ENCODE measurements around the gene IL1R2. TPM values are rescaled to one million over a fixed set of nuclear protein-coding genes. Genes with fewer than 3 reads are reported as not detected.

IL1R2 gene
- total and polyA plus RNA-seq, 9 of the 15 experiments (the other 6 are each of a cell fraction or from before 2014, with no cell fraction given): 0.13 TPM; not detected in 8

DNA sequence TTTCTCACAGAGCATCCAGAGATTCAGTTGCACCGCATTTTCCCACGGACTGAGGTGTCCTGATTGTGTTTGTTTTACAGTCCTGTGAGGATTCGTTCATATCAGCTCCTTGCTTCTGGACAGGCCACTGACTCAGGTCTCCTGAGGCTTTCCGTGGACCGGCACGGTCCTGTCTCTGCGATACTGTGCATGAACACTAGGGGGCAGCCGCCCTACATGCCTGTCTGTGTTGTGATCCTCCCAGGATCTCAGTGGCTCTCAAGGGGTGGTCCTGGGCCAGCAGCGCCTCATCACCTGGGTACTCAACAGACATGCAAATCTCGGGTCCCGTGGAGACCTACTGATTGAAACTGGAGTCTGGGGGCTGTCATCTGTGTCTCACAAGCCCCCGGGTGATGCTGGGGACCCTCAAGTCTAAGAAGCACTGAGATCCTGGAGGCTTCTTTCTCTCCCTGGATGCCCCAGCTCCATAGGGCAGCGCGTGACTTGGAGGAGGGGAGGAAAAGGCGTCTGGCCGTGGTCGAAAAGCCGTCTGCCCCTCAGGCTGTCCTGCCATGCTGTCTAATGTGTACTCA, 28.9 kb downstream of the IL1R2 start (continued):
- TF ChIP-seq, protein P1, sequence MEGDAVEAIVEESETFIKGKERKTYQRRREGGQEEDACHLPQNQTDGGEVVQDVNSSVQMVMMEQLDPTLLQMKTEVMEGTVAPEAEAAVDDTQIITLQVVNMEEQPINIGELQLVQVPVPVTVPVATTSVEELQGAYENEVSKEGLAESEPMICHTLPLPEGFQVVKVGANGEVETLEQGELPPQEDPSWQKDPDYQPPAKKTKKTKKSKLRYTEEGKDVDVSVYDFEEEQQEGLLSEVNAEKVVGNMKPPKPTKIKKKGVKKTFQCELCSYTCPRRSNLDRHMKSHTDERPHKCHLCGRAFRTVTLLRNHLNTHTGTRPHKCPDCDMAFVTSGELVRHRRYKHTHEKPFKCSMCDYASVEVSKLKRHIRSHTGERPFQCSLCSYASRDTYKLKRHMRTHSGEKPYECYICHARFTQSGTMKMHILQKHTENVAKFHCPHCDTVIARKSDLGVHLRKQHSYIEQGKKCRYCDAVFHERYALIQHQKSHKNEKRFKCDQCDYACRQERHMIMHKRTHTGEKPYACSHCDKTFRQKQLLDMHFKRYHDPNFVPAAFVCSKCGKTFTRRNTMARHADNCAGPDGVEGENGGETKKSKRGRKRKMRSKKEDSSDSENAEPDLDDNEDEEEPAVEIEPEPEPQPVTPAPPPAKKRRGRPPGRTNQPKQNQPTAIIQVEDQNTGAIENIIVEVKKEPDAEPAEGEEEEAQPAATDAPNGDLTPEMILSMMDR (IDR thresholded peaks at IDR 0.05 in 2 of 3, conservative IDR thresholded peaks at IDR 0.05 in 1 of 3; ENCODE audit: insufficient read depth in 2 of 3, low read depth in 1 of 3, low read length in 3 of 3): peak; percentile 91 to 97 (median 95)
- TF ChIP-seq SAFB2 (IDR thresholded peaks at IDR 0.05; ENCODE audit: borderline replicate concordance, low read depth, low read length, severe bottlenecking): no peak
- TF ChIP-seq ZNF124 (CRISPR knock-in tag; IDR thresholded peaks at IDR 0.05): no peak
- peak; percentile 74 to 78 for TF ChIP-seq KDM1A (IDR thresholded peaks at IDR 0.05)
- TF ChIP-seq, protein P2, sequence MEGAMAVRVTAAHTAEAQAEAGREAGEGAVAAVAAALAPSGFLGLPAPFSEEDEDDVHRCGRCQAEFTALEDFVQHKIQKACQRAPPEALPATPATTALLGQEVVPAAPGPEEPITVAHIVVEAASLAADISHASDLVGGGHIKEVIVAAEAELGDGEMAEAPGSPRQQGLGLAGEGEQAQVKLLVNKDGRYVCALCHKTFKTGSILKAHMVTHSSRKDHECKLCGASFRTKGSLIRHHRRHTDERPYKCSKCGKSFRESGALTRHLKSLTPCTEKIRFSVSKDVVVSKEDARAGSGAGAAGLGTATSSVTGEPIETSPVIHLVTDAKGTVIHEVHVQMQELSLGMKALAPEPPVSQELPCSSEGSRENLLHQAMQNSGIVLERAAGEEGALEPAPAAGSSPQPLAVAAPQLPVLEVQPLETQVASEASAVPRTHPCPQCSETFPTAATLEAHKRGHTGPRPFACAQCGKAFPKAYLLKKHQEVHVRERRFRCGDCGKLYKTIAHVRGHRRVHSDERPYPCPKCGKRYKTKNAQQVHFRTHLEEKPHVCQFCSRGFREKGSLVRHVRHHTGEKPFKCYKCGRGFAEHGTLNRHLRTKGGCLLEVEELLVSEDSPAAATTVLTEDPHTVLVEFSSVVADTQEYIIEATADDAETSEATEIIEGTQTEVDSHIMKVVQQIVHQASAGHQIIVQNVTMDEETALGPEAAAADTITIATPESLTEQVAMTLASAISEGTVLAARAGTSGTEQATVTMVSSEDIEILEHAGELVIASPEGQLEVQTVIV (CRISPR knock-in tag; IDR thresholded peaks at IDR 0.05; ENCODE audit: borderline replicate concordance): no peak
- no peak for TF ChIP-seq TBP (optimal IDR thresholded peaks at IDR 0.05; ENCODE audit: low read depth, low read length)
- no peak for TF ChIP-seq RBM17 (IDR thresholded peaks at IDR 0.05; ENCODE audit: borderline replicate concordance, low read depth, low read length)
- TF ChIP-seq RUNX1 (IDR thresholded peaks at IDR 0.05; ENCODE audit: low read depth): no peak
- TF ChIP-seq COPS2 (conservative IDR thresholded peaks at IDR 0.05): no peak
- 0 out of 4 replicates have a peak, but pooled peaks of 1 of the 2 experiments have one; percentile 32 for TF ChIP-seq ARNT (IDR thresholded peaks at IDR 0.05)
- TF ChIP-seq ZFP1 (CRISPR knock-in tag; IDR thresholded peaks at IDR 0.05): no peak
- peak in 1 of 2 experiments; percentile 15; a peak in 1 of 4 replicates for TF ChIP-seq TBL1XR1 (IDR thresholded peaks at IDR 0.05; ENCODE audit: low read length in 2 of 2)
- no peak for TF ChIP-seq GMEB1 (CRISPR knock-in tag; IDR thresholded peaks at IDR 0.05)
- TF ChIP-seq, protein P3, sequence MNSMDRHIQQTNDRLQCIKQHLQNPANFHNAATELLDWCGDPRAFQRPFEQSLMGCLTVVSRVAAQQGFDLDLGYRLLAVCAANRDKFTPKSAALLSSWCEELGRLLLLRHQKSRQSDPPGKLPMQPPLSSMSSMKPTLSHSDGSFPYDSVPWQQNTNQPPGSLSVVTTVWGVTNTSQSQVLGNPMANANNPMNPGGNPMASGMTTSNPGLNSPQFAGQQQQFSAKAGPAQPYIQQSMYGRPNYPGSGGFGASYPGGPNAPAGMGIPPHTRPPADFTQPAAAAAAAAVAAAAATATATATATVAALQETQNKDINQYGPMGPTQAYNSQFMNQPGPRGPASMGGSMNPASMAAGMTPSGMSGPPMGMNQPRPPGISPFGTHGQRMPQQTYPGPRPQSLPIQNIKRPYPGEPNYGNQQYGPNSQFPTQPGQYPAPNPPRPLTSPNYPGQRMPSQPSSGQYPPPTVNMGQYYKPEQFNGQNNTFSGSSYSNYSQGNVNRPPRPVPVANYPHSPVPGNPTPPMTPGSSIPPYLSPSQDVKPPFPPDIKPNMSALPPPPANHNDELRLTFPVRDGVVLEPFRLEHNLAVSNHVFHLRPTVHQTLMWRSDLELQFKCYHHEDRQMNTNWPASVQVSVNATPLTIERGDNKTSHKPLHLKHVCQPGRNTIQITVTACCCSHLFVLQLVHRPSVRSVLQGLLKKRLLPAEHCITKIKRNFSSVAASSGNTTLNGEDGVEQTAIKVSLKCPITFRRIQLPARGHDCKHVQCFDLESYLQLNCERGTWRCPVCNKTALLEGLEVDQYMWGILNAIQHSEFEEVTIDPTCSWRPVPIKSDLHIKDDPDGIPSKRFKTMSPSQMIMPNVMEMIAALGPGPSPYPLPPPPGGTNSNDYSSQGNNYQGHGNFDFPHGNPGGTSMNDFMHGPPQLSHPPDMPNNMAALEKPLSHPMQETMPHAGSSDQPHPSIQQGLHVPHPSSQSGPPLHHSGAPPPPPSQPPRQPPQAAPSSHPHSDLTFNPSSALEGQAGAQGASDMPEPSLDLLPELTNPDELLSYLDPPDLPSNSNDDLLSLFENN (IDR thresholded peaks at IDR 0.05; ENCODE audit: low read depth in 2 of 2, low read length in 2 of 2): no peak

Data from K562 (cell line).